K562 (cell line): ENCODE results near the gene PLCB3. TPM values are rescaled to one million over a fixed set of nuclear protein-coding genes. Genes with fewer than 3 reads are reported as not detected.
A peak's percentile ranks its signal among the peaks of the same experiment; 100 is the strongest.

ENCODE experiments used
- ELF4 ChIP-seq: fragments of 450-650 bp; formaldehyde crosslinking; IDR thresholded peaks from 2 replicates; pipeline ENCODE4 v1.4.0; 2022; ENCODE audit warnings: missing genetic modification characterization
- ETV1 ChIP-seq: fragments of 450-650 bp; conservative IDR thresholded peaks from 2 replicates; pipeline ENCODE4 v1.6.1; 2016; ENCODE audit warnings: missing genetic modification characterization, control low read depth, low read depth, missing compliant biosample characterization
- EWSR1 ChIP-seq: fragments of 450-650 bp; IDR thresholded peaks from 2 replicates; pipeline ENCODE4 v1.6.1; 2018; ENCODE audit warnings: borderline replicate concordance, mild to moderate bottlenecking, low read depth, moderate library complexity; ENCODE audit not compliant: partially characterized antibody
- FOS ChIP-seq: IDR thresholded peaks from 3 replicates; pipeline ENCODE4 v1.6.1; 2011; ENCODE audit not compliant: insufficient read length; ENCODE audit errors: extremely low read depth
- KAT8 ChIP-seq: fragments of 450-650 bp; IDR thresholded peaks from 2 replicates; pipeline ENCODE4 v1.6.1; 2016; ENCODE audit warnings: low read depth, mild to moderate bottlenecking
- NCOR1 ChIP-seq: fragments of 450-650 bp; IDR thresholded peaks from 2 replicates; pipeline ENCODE4 v1.6.1; 2016; ENCODE audit warnings: mild to moderate bottlenecking, moderate library complexity
- PHF8 ChIP-seq: fragments of 200-600 bp; sonication (generic); IDR thresholded peaks from 2 replicates; pipeline ENCODE4 v1.6.1; 2012; ENCODE audit warnings: mixed run types, mild to moderate bottlenecking, inconsistent platforms, low read length, moderate library complexity, borderline replicate concordance
- POLR2AphosphoS5 ChIP-seq: IDR thresholded peaks from 2 replicates; pipeline ENCODE4 v1.6.1; 2011; ENCODE audit warnings: mild to moderate bottlenecking, low read depth, low read length, moderate library complexity; ENCODE audit not compliant: control insufficient read depth, insufficient read depth
- RFX1 ChIP-seq: fragments of 450-650 bp; IDR thresholded peaks from 2 replicates; pipeline ENCODE4 v1.6.1; 2016; ENCODE audit warnings: mild to moderate bottlenecking, moderate library complexity
- RUNX1 ChIP-seq: sonication (generic); IDR thresholded peaks from 2 replicates; pipeline ENCODE4 v1.6.1; 2016; ENCODE audit warnings: antibody characterized with exemption, low read depth
- ZNF311 ChIP-seq: fragments of 250-450 bp; sonication (Bioruptor Pico); IDR thresholded peaks from 2 replicates; pipeline ENCODE4 v1.4.0; 2020; ENCODE audit warnings: mild to moderate bottlenecking, moderate library complexity
- polyA plus RNA-seq, 8 experiments: library from polyadenylated mRNA; depleted of rRNA in 4 of 8; stranded (reverse) in 5 of 8; unstranded in 3 of 8; fragments of >200 nt; fragmentation: Nextera tagmentation in 2 of 8; fragmentation: Illumina TruSeq in 1 of 8; extraction: Ambion mirVana in 2 of 8; extraction: Trizol in 1 of 8; gene quantifications; 2 replicates each; pipeline versions ENCODE4 v1.2.1 to v1.2.3, GENCODE V29; 2011 to 2014; ENCODE audit warnings: inconsistent platforms in 1 of 8, missing spikeins in 1 of 8
- total RNA-seq, 7 experiments: library from RNA; depleted of rRNA in 6 of 7; stranded (reverse); fragments of >200 nt in 6 of 7; fragmentation: Illumina TruSeq in 2 of 7; extraction: Trizol in 2 of 7; gene quantifications; 2 replicates each; pipeline versions ENCODE4 v1.2.1 to v1.2.3, GENCODE V29; 2011 to 2021; ENCODE audit warnings: low replicate concordance in 1 of 7
- TF ChIP-seq, protein P1 (sequence below): fragments of 450-650 bp; IDR thresholded peaks from 2 replicates; pipeline ENCODE4 v1.6.1; 2017; ENCODE audit warnings: antibody characterized with exemption
- TF ChIP-seq, protein P2 (sequence below), 2 experiments: fragments of 150-350 bp in 1 of 2; IDR thresholded peaks; 2 replicates each; pipeline ENCODE4 v1.6.1; 2012 to 2016; ENCODE audit warnings: low read depth in 2 of 2, low read length in 2 of 2, mild to moderate bottlenecking in 1 of 2, moderate library complexity in 1 of 2
- TF ChIP-seq, protein P3 (sequence below): IDR thresholded peaks from 2 replicates; pipeline ENCODE4 v1.6.1; 2012; ENCODE audit warnings: low read depth, low read length, improper control_type of control experiment, borderline replicate concordance
- TF ChIP-seq, protein P4 (sequence below): fragments of 450-650 bp; IDR thresholded peaks from 2 replicates; pipeline ENCODE4 v1.7.1; 2018; ENCODE audit warnings: mild to moderate bottlenecking, low read depth; ENCODE audit not compliant: partially characterized antibody

Gene PLCB3
- total and polyA plus RNA-seq, 9 of the 15 experiments (the other 6 are each of a cell fraction or from before 2014, with no cell fraction given) = 0.31 to 44.8 (median 14.6) TPM

DNA sequence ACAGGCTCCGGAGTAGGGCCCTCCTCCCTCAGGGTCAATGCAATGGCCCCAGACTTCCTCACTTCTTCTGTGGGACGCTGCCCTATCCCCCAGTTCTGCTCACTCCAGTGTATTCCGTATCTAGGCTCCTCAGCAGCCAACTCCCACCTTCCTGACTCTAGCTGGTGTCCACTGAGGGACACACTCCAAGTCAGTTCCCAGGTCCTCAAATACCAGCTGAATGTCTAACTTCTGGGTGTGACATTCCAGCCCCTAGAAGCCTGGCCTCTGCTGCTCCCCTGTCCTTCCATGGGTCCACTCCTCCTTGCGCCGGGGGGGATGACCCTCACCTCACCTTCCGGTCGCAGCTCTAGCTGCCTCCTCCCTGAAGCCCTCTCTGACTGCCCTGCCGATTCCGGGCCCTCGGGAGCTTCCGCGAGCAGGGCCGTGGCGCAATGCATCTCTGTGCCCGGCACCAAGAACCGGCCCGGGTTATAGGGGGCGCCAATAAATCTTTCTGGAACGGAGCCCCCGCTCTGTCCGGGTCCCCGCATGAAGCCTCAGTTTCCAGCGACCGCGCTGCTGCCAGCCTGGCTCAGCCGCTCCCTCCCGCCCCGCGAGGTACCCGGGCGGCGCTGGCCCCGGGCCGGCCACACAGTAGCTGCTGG, 17.7 kb downstream of the PLCB3 start (continued):
- TF ChIP-seq NCOR1 (no peak), KAT8 (no peak), ETV1 (tag) (peak; percentile 97), PHF8 (peak; percentile 9; the same call in 1 of the 2 replicates), FOS (no peak), RUNX1 (no peak), POLR2AphosphoS5 (peak; percentile 26; the same call in 1 of the 2 replicates), ELF4 (CRISPR knock-in tag) (no peak), EWSR1 (no peak), ZNF311 (CRISPR knock-in tag) (no peak; the same call in 1 of the 2 replicates), RFX1 (no peak)
- TF ChIP-seq, protein P1, sequence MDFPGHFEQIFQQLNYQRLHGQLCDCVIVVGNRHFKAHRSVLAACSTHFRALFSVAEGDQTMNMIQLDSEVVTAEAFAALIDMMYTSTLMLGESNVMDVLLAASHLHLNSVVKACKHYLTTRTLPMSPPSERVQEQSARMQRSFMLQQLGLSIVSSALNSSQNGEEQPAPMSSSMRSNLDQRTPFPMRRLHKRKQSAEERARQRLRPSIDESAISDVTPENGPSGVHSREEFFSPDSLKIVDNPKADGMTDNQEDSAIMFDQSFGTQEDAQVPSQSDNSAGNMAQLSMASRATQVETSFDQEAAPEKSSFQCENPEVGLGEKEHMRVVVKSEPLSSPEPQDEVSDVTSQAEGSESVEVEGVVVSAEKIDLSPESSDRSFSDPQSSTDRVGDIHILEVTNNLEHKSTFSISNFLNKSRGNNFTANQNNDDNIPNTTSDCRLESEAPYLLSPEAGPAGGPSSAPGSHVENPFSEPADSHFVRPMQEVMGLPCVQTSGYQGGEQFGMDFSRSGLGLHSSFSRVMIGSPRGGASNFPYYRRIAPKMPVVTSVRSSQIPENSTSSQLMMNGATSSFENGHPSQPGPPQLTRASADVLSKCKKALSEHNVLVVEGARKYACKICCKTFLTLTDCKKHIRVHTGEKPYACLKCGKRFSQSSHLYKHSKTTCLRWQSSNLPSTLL = no peak
- TF ChIP-seq, protein P2, sequence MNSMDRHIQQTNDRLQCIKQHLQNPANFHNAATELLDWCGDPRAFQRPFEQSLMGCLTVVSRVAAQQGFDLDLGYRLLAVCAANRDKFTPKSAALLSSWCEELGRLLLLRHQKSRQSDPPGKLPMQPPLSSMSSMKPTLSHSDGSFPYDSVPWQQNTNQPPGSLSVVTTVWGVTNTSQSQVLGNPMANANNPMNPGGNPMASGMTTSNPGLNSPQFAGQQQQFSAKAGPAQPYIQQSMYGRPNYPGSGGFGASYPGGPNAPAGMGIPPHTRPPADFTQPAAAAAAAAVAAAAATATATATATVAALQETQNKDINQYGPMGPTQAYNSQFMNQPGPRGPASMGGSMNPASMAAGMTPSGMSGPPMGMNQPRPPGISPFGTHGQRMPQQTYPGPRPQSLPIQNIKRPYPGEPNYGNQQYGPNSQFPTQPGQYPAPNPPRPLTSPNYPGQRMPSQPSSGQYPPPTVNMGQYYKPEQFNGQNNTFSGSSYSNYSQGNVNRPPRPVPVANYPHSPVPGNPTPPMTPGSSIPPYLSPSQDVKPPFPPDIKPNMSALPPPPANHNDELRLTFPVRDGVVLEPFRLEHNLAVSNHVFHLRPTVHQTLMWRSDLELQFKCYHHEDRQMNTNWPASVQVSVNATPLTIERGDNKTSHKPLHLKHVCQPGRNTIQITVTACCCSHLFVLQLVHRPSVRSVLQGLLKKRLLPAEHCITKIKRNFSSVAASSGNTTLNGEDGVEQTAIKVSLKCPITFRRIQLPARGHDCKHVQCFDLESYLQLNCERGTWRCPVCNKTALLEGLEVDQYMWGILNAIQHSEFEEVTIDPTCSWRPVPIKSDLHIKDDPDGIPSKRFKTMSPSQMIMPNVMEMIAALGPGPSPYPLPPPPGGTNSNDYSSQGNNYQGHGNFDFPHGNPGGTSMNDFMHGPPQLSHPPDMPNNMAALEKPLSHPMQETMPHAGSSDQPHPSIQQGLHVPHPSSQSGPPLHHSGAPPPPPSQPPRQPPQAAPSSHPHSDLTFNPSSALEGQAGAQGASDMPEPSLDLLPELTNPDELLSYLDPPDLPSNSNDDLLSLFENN (IDR thresholded peaks at IDR 0.05; ENCODE audit: low read depth in 2 of 2, low read length in 2 of 2) = no peak
- TF ChIP-seq, protein P3, sequence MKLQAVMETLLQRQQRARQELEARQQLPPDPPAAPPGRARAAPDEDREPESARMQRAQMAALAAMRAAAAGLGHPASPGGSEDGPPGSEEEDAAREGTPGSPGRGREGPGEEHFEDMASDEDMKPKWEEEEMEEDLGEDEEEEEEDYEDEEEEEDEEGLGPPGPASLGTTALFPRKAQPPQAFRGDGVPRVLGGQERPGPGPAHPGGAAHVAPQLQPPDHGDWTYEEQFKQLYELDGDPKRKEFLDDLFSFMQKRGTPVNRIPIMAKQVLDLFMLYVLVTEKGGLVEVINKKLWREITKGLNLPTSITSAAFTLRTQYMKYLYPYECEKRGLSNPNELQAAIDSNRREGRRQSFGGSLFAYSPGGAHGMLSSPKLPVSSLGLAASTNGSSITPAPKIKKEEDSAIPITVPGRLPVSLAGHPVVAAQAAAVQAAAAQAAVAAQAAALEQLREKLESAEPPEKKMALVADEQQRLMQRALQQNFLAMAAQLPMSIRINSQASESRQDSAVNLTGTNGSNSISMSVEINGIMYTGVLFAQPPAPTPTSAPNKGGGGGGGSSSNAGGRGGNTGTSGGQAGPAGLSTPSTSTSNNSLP = no peak
- TF ChIP-seq, protein P4, sequence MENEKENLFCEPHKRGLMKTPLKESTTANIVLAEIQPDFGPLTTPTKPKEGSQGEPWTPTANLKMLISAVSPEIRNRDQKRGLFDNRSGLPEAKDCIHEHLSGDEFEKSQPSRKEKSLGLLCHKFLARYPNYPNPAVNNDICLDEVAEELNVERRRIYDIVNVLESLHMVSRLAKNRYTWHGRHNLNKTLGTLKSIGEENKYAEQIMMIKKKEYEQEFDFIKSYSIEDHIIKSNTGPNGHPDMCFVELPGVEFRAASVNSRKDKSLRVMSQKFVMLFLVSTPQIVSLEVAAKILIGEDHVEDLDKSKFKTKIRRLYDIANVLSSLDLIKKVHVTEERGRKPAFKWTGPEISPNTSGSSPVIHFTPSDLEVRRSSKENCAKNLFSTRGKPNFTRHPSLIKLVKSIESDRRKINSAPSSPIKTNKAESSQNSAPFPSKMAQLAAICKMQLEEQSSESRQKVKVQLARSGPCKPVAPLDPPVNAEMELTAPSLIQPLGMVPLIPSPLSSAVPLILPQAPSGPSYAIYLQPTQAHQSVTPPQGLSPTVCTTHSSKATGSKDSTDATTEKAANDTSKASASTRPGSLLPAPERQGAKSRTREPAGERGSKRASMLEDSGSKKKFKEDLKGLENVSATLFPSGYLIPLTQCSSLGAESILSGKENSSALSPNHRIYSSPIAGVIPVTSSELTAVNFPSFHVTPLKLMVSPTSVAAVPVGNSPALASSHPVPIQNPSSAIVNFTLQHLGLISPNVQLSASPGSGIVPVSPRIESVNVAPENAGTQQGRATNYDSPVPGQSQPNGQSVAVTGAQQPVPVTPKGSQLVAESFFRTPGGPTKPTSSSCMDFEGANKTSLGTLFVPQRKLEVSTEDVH = peak; percentile 62
